Esophagus squamous epithelium (tissue), 4 donors: ENCODE data around the gene FSIP2.

Source experiments
- POLR2A ChIP-seq, 4 donors: fragments of 450-650 bp; IDR thresholded peaks; one replicate each; pipeline ENCODE4 v1.6.1; 2017; ENCODE audit warnings: antibody characterized with exemption in 4 of 4, mild to moderate bottlenecking in 4 of 4, moderate library complexity in 3 of 4
- TF ChIP-seq, protein P1 (sequence below), 6 experiments: fragments of 450-650 bp in 4 of 6; fragments of 200-600 bp in 2 of 6; sonication (generic) in 2 of 6; IDR thresholded peaks; one replicate each; pipeline ENCODE4 v1.5.1; 2016 to 2019; ENCODE audit warnings: antibody characterized with exemption in 6 of 6, mild to moderate bottlenecking in 4 of 6, moderate library complexity in 4 of 6

DNA sequence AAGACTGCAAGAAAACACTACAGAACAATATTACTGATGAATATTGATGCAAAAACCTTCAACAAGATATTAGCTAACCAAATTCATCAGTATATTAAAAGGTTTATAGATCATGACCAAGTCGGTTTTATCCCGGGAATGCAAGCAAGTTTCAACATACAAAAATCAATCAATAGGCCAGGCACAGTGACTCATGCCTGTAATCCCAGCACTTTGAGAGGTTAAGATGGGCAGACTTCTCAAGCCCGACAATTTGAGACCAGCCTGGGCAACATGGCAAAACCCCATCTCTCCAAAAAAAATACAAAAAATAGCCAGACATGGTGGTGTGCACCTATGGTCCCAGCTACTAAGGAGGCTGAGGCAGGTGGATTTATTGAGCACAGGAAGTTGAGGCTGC is 82.9 kb downstream of the FSIP2 start:
- TF ChIP-seq, protein P1, sequence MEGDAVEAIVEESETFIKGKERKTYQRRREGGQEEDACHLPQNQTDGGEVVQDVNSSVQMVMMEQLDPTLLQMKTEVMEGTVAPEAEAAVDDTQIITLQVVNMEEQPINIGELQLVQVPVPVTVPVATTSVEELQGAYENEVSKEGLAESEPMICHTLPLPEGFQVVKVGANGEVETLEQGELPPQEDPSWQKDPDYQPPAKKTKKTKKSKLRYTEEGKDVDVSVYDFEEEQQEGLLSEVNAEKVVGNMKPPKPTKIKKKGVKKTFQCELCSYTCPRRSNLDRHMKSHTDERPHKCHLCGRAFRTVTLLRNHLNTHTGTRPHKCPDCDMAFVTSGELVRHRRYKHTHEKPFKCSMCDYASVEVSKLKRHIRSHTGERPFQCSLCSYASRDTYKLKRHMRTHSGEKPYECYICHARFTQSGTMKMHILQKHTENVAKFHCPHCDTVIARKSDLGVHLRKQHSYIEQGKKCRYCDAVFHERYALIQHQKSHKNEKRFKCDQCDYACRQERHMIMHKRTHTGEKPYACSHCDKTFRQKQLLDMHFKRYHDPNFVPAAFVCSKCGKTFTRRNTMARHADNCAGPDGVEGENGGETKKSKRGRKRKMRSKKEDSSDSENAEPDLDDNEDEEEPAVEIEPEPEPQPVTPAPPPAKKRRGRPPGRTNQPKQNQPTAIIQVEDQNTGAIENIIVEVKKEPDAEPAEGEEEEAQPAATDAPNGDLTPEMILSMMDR (IDR thresholded peaks at IDR 0.05), result no peak
- TF ChIP-seq POLR2A (IDR thresholded peaks at IDR 0.05), result no peak
